HG02610 (cell line): ENCODE data around the gene TIMM8A.
"Not testable (repeated sequence)": the region's sequence is repeated elsewhere in the genome, so short reads cannot be mapped to it uniquely, and the experiment has no call there.

Experiments
- ATAC-seq: cut with Tn5 transposase; IDR thresholded peaks from one replicate; pipeline ENCODE4 v1.9.1; 2021; ENCODE audit warnings: mild to moderate bottlenecking, moderate library complexity; ENCODE audit not compliant: unreplicated experiment

Gene TIMM8A

DNA sequence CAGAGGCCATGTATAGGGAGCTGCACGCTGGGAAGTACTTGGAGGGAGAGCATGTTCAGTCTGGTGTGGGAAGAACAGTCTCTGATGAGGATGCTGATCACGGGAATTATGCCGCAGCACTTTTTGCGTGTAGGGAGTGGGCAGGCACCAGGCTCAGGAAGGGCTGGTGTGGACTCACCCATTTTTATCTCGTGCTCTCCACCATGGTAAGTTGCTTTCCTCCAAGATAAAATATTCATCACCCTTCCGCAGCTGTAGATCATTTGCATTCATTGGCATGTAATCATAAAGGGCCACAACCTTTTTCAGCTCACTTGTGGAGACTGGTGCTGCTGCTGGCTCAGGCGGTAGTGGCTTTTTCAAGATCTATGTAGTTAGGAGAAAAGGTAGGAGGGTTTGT lies 11.8 kb upstream of the TIMM8A start:
- ATAC-seq = no peak

DNA sequence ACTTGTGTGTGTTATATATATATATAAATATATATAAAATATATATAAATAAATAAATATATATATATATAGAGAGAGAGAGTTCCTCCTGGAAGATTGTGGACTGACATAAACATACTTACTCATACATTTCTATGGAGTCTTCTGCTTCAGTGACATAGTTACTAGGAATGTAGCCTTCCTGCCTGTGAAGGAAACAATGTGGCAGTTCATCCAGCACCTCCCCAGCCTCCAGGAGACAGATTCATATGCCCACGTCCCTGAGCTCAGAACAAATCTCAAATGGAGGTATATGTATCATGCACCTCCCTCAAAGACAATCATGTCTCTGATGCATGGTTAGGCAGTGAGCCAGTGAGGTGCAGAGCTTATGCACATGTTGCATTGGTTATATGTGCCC lies 11.4 kb upstream of the TIMM8A start:
- ATAC-seq = no peak

DNA sequence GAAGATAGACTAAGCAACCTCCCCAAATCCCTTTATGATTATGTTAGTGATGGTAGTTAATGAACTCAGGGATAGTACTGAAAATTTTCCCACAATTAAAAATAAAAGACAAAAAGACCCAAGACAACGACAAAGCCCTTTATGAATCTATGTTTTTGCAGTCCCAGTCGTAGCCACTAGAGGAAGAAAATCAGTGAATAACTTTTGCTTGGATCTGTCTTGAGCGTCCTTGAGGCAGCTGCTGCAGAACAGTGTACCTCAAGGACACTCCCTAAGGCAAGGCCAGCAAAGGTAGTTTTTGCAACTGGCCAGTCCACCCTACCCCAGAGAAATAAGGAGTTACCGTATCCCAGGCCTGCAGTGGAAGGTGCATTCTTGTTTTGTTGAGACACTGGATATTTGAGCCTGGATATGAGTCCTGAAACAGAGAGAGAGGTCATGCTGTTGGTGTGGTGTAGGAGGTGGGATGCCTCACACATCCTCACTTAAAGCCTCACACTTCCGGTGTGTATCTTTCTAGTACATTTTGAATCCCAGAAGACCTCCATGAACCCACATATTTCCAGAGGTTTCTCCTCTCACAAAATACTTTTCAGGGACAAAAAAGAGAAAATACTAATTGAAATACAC lies 8.7 kb upstream of the TIMM8A start:
- no peak for ATAC-seq

DNA sequence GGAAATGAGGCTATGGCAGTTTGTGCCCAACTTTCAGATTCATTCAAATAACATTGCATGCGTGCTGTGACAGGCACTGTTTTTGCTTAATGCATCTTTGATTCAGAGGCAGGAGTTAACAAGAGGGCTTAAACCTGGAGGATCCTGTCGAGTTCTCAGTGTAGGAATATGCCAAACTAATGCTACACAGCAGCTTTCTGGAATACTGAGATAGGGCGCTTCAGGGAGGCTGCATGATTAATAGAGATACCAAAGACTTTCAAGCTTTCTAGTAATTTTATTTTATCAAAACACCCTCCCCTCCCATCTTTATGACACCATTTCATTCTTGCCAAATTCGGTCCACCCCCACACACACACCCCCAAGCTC lies 636 bp upstream of the TIMM8A start:
- ATAC-seq = no peak

DNA sequence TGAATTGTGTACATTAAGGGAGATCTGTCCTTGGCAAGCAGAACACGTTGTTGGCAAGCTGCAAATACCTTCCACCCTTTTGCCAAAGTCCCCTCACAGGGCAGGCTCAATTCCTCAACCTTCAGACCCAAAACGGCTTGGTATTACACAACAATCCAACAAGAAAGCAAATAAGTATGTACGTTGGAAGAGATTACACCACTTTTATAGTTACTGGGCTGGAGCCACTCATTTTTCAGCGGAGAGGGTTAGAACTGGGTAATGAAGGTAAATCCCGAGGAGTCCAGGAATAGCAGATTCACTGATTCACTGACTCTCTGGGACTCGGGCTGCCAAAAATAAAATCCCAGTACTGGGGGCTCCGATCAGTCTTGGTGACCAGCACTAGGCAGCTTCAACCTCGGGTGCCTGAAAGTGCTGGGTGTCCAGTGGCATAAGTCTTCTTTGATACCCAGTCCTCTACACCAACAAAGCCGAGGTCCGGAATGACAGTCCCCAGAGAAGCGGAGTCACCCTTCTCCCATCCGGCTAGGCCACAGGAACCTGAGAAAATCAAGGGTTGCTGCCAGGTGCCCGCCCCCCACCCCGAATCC lies 587 bp downstream of the TIMM8A start:
- ATAC-seq = no peak

DNA sequence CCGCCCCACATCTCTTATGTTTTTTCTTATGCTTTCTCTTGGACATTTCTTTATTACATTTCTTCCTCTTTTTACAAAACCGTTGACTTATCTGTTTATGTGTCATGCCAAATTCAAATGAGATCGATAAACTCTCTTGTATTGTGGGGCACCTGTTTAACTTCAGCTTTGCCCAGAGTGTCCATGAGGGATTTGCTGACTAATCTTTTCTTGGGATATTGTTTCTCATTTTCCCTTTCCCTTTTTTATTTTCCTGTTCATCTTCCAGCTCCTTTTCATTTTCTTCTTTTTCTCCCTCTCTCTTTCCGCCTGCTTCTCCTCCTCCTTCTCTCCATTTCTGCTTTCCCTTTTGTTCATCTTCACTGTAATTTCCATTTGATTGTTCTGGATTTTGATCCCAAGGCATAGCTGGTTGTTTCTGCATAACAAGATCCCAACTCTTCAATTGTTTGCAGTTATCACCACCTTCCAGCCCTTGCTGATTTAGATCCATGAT lies 10.7 kb downstream of the TIMM8A start:
- no peak for ATAC-seq

DNA sequence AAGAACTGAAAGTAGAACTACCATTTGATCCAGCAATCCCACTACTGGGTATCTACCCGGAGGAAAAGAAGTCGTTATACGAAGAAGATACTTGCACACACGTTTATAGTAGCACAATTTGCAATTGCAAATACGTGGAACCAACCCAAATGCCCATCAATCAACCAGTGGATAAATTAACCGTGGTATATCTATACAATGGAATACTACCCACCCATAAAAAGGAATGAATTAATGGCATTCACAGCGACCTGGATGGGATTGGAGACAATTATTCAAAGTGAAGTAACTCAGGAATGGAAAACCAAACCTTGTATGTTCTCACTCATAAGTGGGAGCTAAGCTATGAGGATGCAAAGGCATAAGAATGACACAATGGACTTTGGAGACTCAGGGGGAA lies 14.2 kb downstream of the TIMM8A start:
- not testable (repeated sequence) for ATAC-seq

DNA sequence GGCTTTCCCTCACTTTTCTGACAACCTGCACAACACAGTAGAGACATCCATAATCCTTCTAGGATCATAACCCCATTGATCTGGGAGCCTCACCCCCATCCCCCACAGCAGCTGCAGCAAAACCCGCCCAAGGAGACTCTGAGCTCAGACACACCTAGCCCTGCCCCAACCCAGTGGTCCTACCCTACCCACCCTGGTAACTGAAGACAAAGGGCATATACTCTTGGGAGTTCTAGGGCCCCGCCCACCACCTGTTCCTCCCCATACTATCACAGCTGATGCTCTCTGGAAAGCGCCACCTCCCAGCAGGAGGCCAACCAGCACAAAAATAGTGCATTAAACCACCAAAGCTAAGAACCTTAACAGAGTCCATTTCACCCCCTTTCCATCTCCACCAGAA lies 21.9 kb downstream of the TIMM8A start:
- not testable (repeated sequence) for ATAC-seq

DNA sequence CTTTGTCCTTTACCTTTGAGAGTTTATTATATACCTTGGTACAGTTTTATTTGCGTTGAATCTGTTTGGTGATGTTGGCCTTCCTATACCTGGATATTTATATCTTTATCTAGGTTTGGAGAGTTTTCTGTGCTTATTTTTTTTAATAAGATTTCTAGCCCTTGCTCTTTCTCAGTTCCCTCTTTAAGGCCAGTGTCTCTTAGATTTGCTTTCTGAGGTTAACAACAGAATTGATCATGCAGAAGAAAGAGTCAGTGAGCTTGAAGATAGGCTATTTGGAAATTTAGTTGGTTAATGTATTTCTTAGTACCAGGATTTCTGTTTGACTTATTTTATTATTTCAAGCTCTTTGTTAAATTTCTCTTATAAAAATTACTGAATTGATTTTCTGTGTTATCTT lies 44.8 kb downstream of the TIMM8A start:
- ATAC-seq = no peak
